Hematopoietic multipotent progenitor cell treated with erythropoietin and hydrocortisone succinate and interleukin-3 and kit ligand, for 15 days (in vitro differentiated cells): ENCODE results near the gene FASTKD3.

Source experiments
- DNase-seq: peaks from one replicate; pipeline ENCODE4 v3.0.0-alpha.2; 2015; ENCODE audit warnings: low spot score

The FASTKD3 gene

GRCh38 chr5:7849681-7850394 is 19.0 kb downstream of the FASTKD3 start:
- DNase-seq: no peak

GRCh38 chr5:7848296-7848695 is 20.5 kb downstream of the FASTKD3 start:
- no peak for DNase-seq

- no peak for DNase-seq
Observed at GRCh38 chr5:7846327-7846726, 22.5 kb downstream of the FASTKD3 start.

- no peak for DNase-seq
Observed at GRCh38 chr5:7845557-7845956, 23.3 kb downstream of the FASTKD3 start.

- DNase-seq: no peak
Observed at GRCh38 chr5:7844901-7845300, 23.9 kb downstream of the FASTKD3 start.

GRCh38 chr5:7842531-7842930 is 26.3 kb downstream of the FASTKD3 start:
- DNase-seq: no peak

- no peak for DNase-seq
Observed at GRCh38 chr5:7837403-7837802, 31.4 kb downstream of the FASTKD3 start.

GRCh38 chr5:7834982-7835381 is 33.8 kb downstream of the FASTKD3 start:
- DNase-seq: no peak

GRCh38 chr5:7828269-7828668 is 40.6 kb downstream of the FASTKD3 start:
- DNase-seq: no peak

GRCh38 chr5:7827610-7828009 is 41.2 kb downstream of the FASTKD3 start:
- no peak for DNase-seq

- DNase-seq: no peak
Observed at GRCh38 chr5:7825630-7826029, 43.2 kb downstream of the FASTKD3 start.

GRCh38 chr5:7824995-7825394 is 43.8 kb downstream of the FASTKD3 start:
- DNase-seq: no peak

GRCh38 chr5:7823594-7823993 is 45.2 kb downstream of the FASTKD3 start:
- no peak for DNase-seq

GRCh38 chr5:7822449-7822848 is 46.4 kb downstream of the FASTKD3 start:
- no peak for DNase-seq

- no peak for DNase-seq
Observed at GRCh38 chr5:7816535-7816901, 52.3 kb downstream of the FASTKD3 start.

- DNase-seq: peak; percentile 26
Observed at GRCh38 chr5:7815892-7816534, 52.8 kb downstream of the FASTKD3 start.

GRCh38 chr5:7814816-7815215 is 54.0 kb downstream of the FASTKD3 start:
- no peak for DNase-seq

- DNase-seq: no peak
Observed at GRCh38 chr5:7813576-7813975, 55.3 kb downstream of the FASTKD3 start.

GRCh38 chr5:7813007-7813406 is 55.8 kb downstream of the FASTKD3 start:
- DNase-seq: no peak

- no peak for DNase-seq
Observed at GRCh38 chr5:7811715-7812114, 57.1 kb downstream of the FASTKD3 start.
